SK-N-SH (cell line): ENCODE results near the gene DES. TPM values are rescaled to one million over a fixed set of nuclear protein-coding genes. Genes with fewer than 3 reads are reported as not detected.

ENCODE experiments used
- CTCF ChIA-PET: fragments of 300-600, 350-600 bp; formaldehyde crosslinking; extraction: SDS; loops from one replicate; lab custom pipeline; 2021; lab: Yijun Ruan, JAX
- POLR2A ChIA-PET: fragments of 350-600 bp; sonication (Branson Sonifier 250); formaldehyde crosslinking; extraction: SDS; loops from one replicate; lab custom pipeline; 2020; ENCODE audit warnings: antibody characterized with exemption, inconsistent platforms; lab: Yijun Ruan, JAX
- DNase-seq: peaks from one replicate; pipeline ENCODE4 v3.0.0; 2012
- H2AFZ ChIP-seq: fragments of 200-600 bp; sonication (generic); 2 replicates; pipeline ENCODE4 v1.8.1; 2016; ENCODE audit warnings: antibody characterized with exemption, mild to moderate bottlenecking, low read depth
- H3F3A ChIP-seq: fragments of 200-600 bp; sonication (generic); replicated peaks from 2 replicates; pipeline ENCODE3; 2016; ENCODE audit warnings: antibody characterized with exemption, mild to moderate bottlenecking; ENCODE audit not compliant: insufficient read depth
- H3K27ac ChIP-seq, 2 experiments: fragments of 200-500 bp in 1 of 2; fragments of 200-600 bp in 1 of 2; sonication (Bioruptor generic) in 1 of 2; sonication (generic), shearing (Covaris generic) in 1 of 2; 2 replicates each; pipeline versions ENCODE4 v1.5.1 to v1.6.1; 2014 to 2016; ENCODE audit warnings: low read depth in 2 of 2, inconsistent platforms in 1 of 2, low read length in 1 of 2, mild to moderate bottlenecking in 1 of 2, mixed read lengths in 1 of 2
- H3K27me3 ChIP-seq: fragments of 200-600 bp; sonication (generic), shearing (Covaris generic); 2 replicates; pipeline ENCODE4 v1.6.1; 2016; ENCODE audit warnings: mixed run types; ENCODE audit not compliant: insufficient read depth
- H3K36me3 ChIP-seq, 2 experiments: fragments of 200-500 bp in 1 of 2; fragments of 200-600 bp in 1 of 2; sonication (Bioruptor generic) in 1 of 2; sonication (generic) in 1 of 2; replicated peaks in 1 of 2; 2 replicates each; pipeline versions ENCODE3 to v1.5.1; 2014 to 2016; ENCODE audit warnings: low read length in 1 of 2, mild to moderate bottlenecking in 1 of 2; ENCODE audit not compliant: insufficient read depth in 2 of 2, control insufficient read depth in 1 of 2
- H3K4me1 ChIP-seq, 2 experiments: fragments of 200-500 bp in 1 of 2; fragments of 200-600 bp in 1 of 2; sonication (Bioruptor generic) in 1 of 2; sonication (generic), shearing (Covaris generic) in 1 of 2; 2 replicates each; pipeline versions ENCODE4 v1.5.1 to v1.6.1; 2014 to 2016; ENCODE audit warnings: low read depth in 1 of 2, low read length in 1 of 2, mixed run types in 1 of 2; ENCODE audit not compliant: insufficient read depth in 2 of 2, control insufficient read depth in 1 of 2
- H3K4me2 ChIP-seq: fragments of 200-600 bp; sonication (generic), shearing (Covaris generic); 2 replicates; pipeline ENCODE4 v1.6.1; 2017; ENCODE audit warnings: mixed run types
- H3K4me3 ChIP-seq, 2 experiments: fragments of 200-500 bp in 1 of 2; fragments of 200-600 bp in 1 of 2; sonication (Bioruptor generic) in 1 of 2; sonication (generic), shearing (Covaris generic) in 1 of 2; 2 replicates each; pipeline versions ENCODE4 v1.5.1 to v1.8.1; 2014 to 2016; ENCODE audit warnings: low read depth in 2 of 2, inconsistent platforms in 1 of 2, low read length in 1 of 2, mild to moderate bottlenecking in 1 of 2, mixed read lengths in 1 of 2, moderate library complexity in 1 of 2
- H3K79me2 ChIP-seq: fragments of 200-600 bp; sonication (generic); 2 replicates; pipeline ENCODE4 v1.8.1; 2017; ENCODE audit warnings: mild to moderate bottlenecking; ENCODE audit not compliant: insufficient read depth
- H3K9ac ChIP-seq: fragments of 200-600 bp; sonication (generic); 2 replicates; pipeline ENCODE4 v1.6.1; 2017; ENCODE audit warnings: mixed run types
- H3K9me2 ChIP-seq: fragments of 200-600 bp; sonication (generic); 2 replicates; pipeline ENCODE4 v1.6.1; 2017; ENCODE audit warnings: mixed run types
- H3K9me3 ChIP-seq: fragments of 200-600 bp; sonication (generic); 2 replicates; pipeline ENCODE4 v1.6.1; 2017; ENCODE audit warnings: mixed run types, mild to moderate bottlenecking, moderate library complexity
- H4K20me1 ChIP-seq: fragments of 200-600 bp; sonication (generic); 2 replicates; pipeline ENCODE4 v1.6.1; 2017; ENCODE audit warnings: mild to moderate bottlenecking, mixed run types; ENCODE audit not compliant: insufficient read depth
- EZH2phosphoT487 ChIP-seq: fragments of 200-600 bp; sonication (generic); IDR thresholded peaks from 2 replicates; pipeline ENCODE4 v1.6.1; 2017; ENCODE audit warnings: low read depth, mixed run types, mild to moderate bottlenecking, antibody characterized with exemption, moderate library complexity, borderline replicate concordance
- GATA2 ChIP-seq: sonication (generic); formaldehyde crosslinking; IDR thresholded peaks from 2 replicates; pipeline ENCODE4 v1.5.0; 2020; ENCODE audit warnings: mild to moderate bottlenecking, missing genetic modification reagents
- JUND ChIP-seq: IDR thresholded peaks from 2 replicates; pipeline ENCODE4 v1.4.0; 2012
- MAX ChIP-seq: IDR thresholded peaks from 2 replicates; pipeline ENCODE4 v1.4.0; 2012; ENCODE audit warnings: low read depth
- MEF2A ChIP-seq: IDR thresholded peaks from 2 replicates; pipeline ENCODE4 v1.4.0; 2012; ENCODE audit warnings: low read depth, borderline replicate concordance
- NRF1 ChIP-seq: IDR thresholded peaks from 2 replicates; pipeline ENCODE4 v1.6.1; 2012; ENCODE audit warnings: low read depth, mild to moderate bottlenecking, low read length
- PBX3 ChIP-seq: IDR thresholded peaks from 2 replicates; pipeline ENCODE4; 2012
- RFX5 ChIP-seq: IDR thresholded peaks from 2 replicates; pipeline ENCODE4 v1.6.1; 2012; ENCODE audit warnings: mild to moderate bottlenecking, improper control_type of control experiment, low read length
- SMC3 ChIP-seq: IDR thresholded peaks from 2 replicates; pipeline ENCODE4 v1.6.1; 2012; ENCODE audit warnings: low read depth, low read length, improper control_type of control experiment
- TAF1 ChIP-seq: IDR thresholded peaks from 2 replicates; pipeline ENCODE4 v1.6.1; 2012; ENCODE audit warnings: low read depth, mild to moderate bottlenecking, low read length, moderate library complexity, borderline replicate concordance
- TCF12 ChIP-seq: IDR thresholded peaks from 2 replicates; pipeline ENCODE4 v1.4.0; 2012
- USF2 ChIP-seq: fragments of 150-350 bp; IDR thresholded peaks from 2 replicates; pipeline ENCODE4 v1.6.1; 2017; ENCODE audit warnings: antibody characterized with exemption, low read length, low read depth, borderline replicate concordance
- WGBS: methylation state at CpG from one replicate; pipeline ENCODE4 v1.1.6; 2017; ENCODE audit warnings: low lambda C conversion rate; 5-methylcytosine and 5-hydroxymethylcytosine counted together
- polyA plus RNA-seq, 3 experiments: library from polyadenylated mRNA; depleted of rRNA; stranded (reverse); fragments of >200 nt; gene quantifications; 2 replicates each; pipeline ENCODE4 v1.2.3, GENCODE V29; 2012

Gene DES
- polyA plus RNA-seq, 1 of the 3 experiments (the other 2 are of a cell fraction): 0.21 TPM

GRCh38 chr2:219405451-219405850, 12.7 kb upstream of the DES start:
- peaks cover 10 to 24% of the 10 kb centered on the region in 2 experiments; a peak in 3 of 4 replicates for H3K4me1 ChIP-seq
- ChIA-PET POLR2A (interaction anchor here (1.3 to 1.5 kb wide), 2 partner anchors 50 to 125 kb away, joined by 3 to 4 read pairs; no protein-coding TSS in a partner anchor), CTCF (interaction anchor here (0.6 to 10.1 kb wide), 9 partner anchors 23 to 157 kb away, joined by 3 to 256 read pairs (median 29); no protein-coding TSS in a partner anchor)
- H4K20me1 ChIP-seq: no peaks in the 10 kb centered on the region
- no peak overlapping the region for H3K9ac ChIP-seq
- no peak overlapping the region for H3K27ac ChIP-seq
- no peaks in the 10 kb centered on the region for H3K79me2 ChIP-seq
- WGBS: 100% methylated on average over 2 of the region's 9 CpGs
- H3K36me3 ChIP-seq: no peaks in the 10 kb centered on the region
- DNase-seq: no peak
- no peak overlapping the region for H3K4me3 ChIP-seq
- peaks cover 9% of the 10 kb centered on the region for H3F3A ChIP-seq
- no peaks in the 10 kb centered on the region for H3K9me3 ChIP-seq
- no peak overlapping the region for H3K4me2 ChIP-seq
- no peak for TF ChIP-seq PBX3
- no peak for TF ChIP-seq MEF2A
- TF ChIP-seq MAX: no peak
- TF ChIP-seq USF2: no peak
- TF ChIP-seq JUND: no peak
- TF ChIP-seq GATA2 (CRISPR knock-in tag): no peak
- TF ChIP-seq EZH2phosphoT487: no peak
- TF ChIP-seq NRF1: no peak
- TF ChIP-seq TCF12: no peak
- no peak for TF ChIP-seq RFX5
- no peak for TF ChIP-seq TAF1
- TF ChIP-seq SMC3: no peak
- no peak overlapping the region for H2AFZ ChIP-seq
- H3K27me3 ChIP-seq: no peaks in the 10 kb centered on the region
- H3K9me2 ChIP-seq: no peaks in the 10 kb centered on the region

- Histone ChIP-seq H2AFZ (peak overlapping the region; percentile 9; the same call in 1 of the 2 replicates), H4K20me1 (no peaks in the 10 kb centered on the region), H3K36me3 (no peaks in the 10 kb centered on the region), H3F3A (peaks cover 9% of the 10 kb centered on the region), H3K27me3 (no peaks in the 10 kb centered on the region), H3K79me2 (no peaks in the 10 kb centered on the region), H3K4me3 (no peak overlapping the region), H3K4me2 (peak overlapping the region; percentile 20; the same call in 1 of the 2 replicates), H3K9me3 (no peaks in the 10 kb centered on the region), H3K9ac (peak overlapping the region; percentile 8; the same call in 1 of the 2 replicates), H3K27ac (peak overlapping the region in 1 of 2 experiments; percentile 80; a peak in 2 of 4 replicates), H3K9me2 (no peaks in the 10 kb centered on the region), H3K4me1 (peaks cover 5 to 24% of the 10 kb centered on the region in 2 experiments; a peak in 3 of 4 replicates)
- ChIA-PET CTCF (interaction anchor here (0.6 to 10.1 kb wide), 7 partner anchors 24 to 135 kb away, joined by 3 to 256 read pairs (median 21); no protein-coding TSS in a partner anchor), POLR2A (interaction anchor here (1.3 kb wide), 1 partner anchor 124 kb away, joined by 3 read pairs; no protein-coding TSS in a partner anchor)
- DNase-seq: no peak
- TF ChIP-seq EZH2phosphoT487: no peak
- TF ChIP-seq RFX5: no peak
- 91% methylated on average over 7 of the region's 7 CpGs for WGBS
Observed at GRCh38 chr2:219405958-219406860, 12.0 kb upstream of the DES start.
